CD4-positive, alpha-beta T cell (primary cell): ENCODE measurements around the gene CDKN2B-AS1. TPM values are rescaled to one million over a fixed set of nuclear protein-coding genes. Genes with fewer than 3 reads are reported as not detected.
A peak's percentile ranks its signal among the peaks of the same experiment; 100 is the strongest.

Experiments
- ATAC-seq: fragments of 200-7000 bp; cut with Tn5 transposase; one replicate; pipeline ENCODE4 v1.10.0; 2022; ENCODE audit warnings: mild to moderate bottlenecking; ENCODE audit not compliant: poor library complexity
- CTCF ChIA-PET: fragments of 350-600 bp; sonication (Branson Sonifier 250); formaldehyde crosslinking; loops from one replicate; lab custom pipeline; 2021; ENCODE audit warnings: antibody characterized with exemption, inconsistent platforms; lab: Charles Lee
- POLR2A ChIA-PET: fragments of 350-600 bp; sonication (Branson Sonifier 250); formaldehyde crosslinking; loops from one replicate; lab custom pipeline; 2021; ENCODE audit warnings: antibody characterized with exemption, inconsistent platforms; lab: Charles Lee
- DNase-seq, 14 experiments: peaks; one replicate each; pipeline ENCODE4 v3.0.0-alpha.2; 2013 to 2020; ENCODE audit warnings: mixed read lengths in 2 of 14
- H3K27ac ChIP-seq, 2 donors: one replicate each; pipeline versions ENCODE4 v1.5.1 to v1.7.0; 2013; ENCODE audit warnings: low read length in 2 of 2, low read depth in 1 of 2, mild to moderate bottlenecking in 1 of 2
- H3K27me3 ChIP-seq, 2 experiments: 1 replicate in 1 of 2; 2 replicates in 1 of 2; pipeline versions ENCODE4 v1.6.1 to v1.7.0; 2013; ENCODE audit warnings: low read length in 2 of 2, control low read depth in 1 of 2, mild to moderate bottlenecking in 1 of 2, moderate library complexity in 1 of 2; ENCODE audit not compliant: insufficient read depth in 2 of 2, control insufficient read depth in 1 of 2
- H3K36me3 ChIP-seq: one replicate; pipeline ENCODE4 v1.6.1; 2013; ENCODE audit warnings: low read length, control low read depth; ENCODE audit not compliant: insufficient read depth
- H3K4me1 ChIP-seq: one replicate; pipeline ENCODE4 v1.6.1; 2013; ENCODE audit warnings: low read length, control low read depth; ENCODE audit not compliant: insufficient read depth
- H3K4me3 ChIP-seq: one replicate; pipeline ENCODE4 v1.5.1; 2013; ENCODE audit warnings: mild to moderate bottlenecking, low read length, moderate library complexity
- H3K9me3 ChIP-seq, 2 experiments: 1 replicate in 1 of 2; 2 replicates in 1 of 2; pipeline versions ENCODE4 v1.6.1 to v1.7.0; 2013; ENCODE audit warnings: low read length in 2 of 2, mild to moderate bottlenecking in 2 of 2, control low read depth in 1 of 2, moderate library complexity in 1 of 2; ENCODE audit not compliant: control insufficient read depth in 1 of 2, insufficient read depth in 1 of 2
- H3K27ac Mint-ChIP-seq: one replicate; pipeline ENCODE4 v1.8.0; 2020; ENCODE audit warnings: mixed read lengths
- H3K27me3 Mint-ChIP-seq: one replicate; pipeline ENCODE4 v1.8.0; 2021; ENCODE audit warnings: mixed read lengths
- H3K36me3 Mint-ChIP-seq: one replicate; pipeline ENCODE4 v1.8.0; 2021; ENCODE audit warnings: low read depth, mixed read lengths
- H3K4me1 Mint-ChIP-seq: one replicate; pipeline ENCODE4 v1.8.0; 2021; ENCODE audit warnings: low read depth, mixed read lengths
- H3K4me3 Mint-ChIP-seq: one replicate; pipeline ENCODE4 v1.8.0; 2020; ENCODE audit warnings: mild to moderate bottlenecking, mixed read lengths
- H3K9me3 Mint-ChIP-seq: one replicate; pipeline ENCODE4 v1.8.0; 2020; ENCODE audit warnings: mixed read lengths
- CTCF ChIP-seq: fragments of 200-600 bp; IDR thresholded peaks from one replicate; pipeline ENCODE4 v1.8.0; 2022; ENCODE audit warnings: antibody characterized with exemption, mild to moderate bottlenecking
- intact Hi-C, 2 experiments: fragments of 100-400 bp; cut with DNase I in 1 of 2; cut with micrococcal nuclease in 1 of 2; formaldehyde crosslinking; loops; one replicate each; pipeline versions ENCODE4 v1.15.1 to v1.9.0; 2023 to 2025; cut with DNase I, micrococcal nuclease
- total RNA-seq, 174 experiments: library from RNA in 2 of 174; stranded (reverse) in 2 of 174; gene quantifications; one replicate each; pipeline ENCODE4 v1.2.3 and lab custom pipeline; 2021 to 2026

Gene CDKN2B-AS1
- total RNA-seq, 2 experiments from 2014 or later = 0.25 to 0.30 TPM

GRCh38 chr9:22035591-22036011 is 41.0 kb downstream of the CDKN2B-AS1 start:
- ATAC-seq = no peak
- H3K27ac Mint-ChIP-seq = no peak overlapping the region
- Histone ChIP-seq H3K4me1 (no peaks in the 10 kb centered on the region), H3K36me3 (no peaks in the 10 kb centered on the region), H3K4me3 (no peak overlapping the region), H3K9me3 (no peaks in the 10 kb centered on the region), H3K27me3 (no peaks in the 10 kb centered on the region), H3K27ac (no peak overlapping the region)
- H3K4me3 Mint-ChIP-seq = no peak overlapping the region
- peaks cover 6% of the 10 kb centered on the region for H3K27me3 Mint-ChIP-seq
- intact Hi-C loops = loop anchor here (10.0 kb wide), 3 partner anchors 419 to 711 kb away; no protein-coding TSS in a partner anchor
- H3K4me1 Mint-ChIP-seq = no peaks in the 10 kb centered on the region
- H3K9me3 Mint-ChIP-seq = no peaks in the 10 kb centered on the region
- DNase-seq = no peak
- CTCF ChIA-PET = interaction anchor here (1.5 kb wide), 1 partner anchor 222 kb away, joined by 6 read pairs; no protein-coding TSS in a partner anchor
- no peaks in the 10 kb centered on the region for H3K36me3 Mint-ChIP-seq
- POLR2A ChIA-PET = no interaction called here
- no peak for TF ChIP-seq CTCF

- Histone ChIP-seq H3K27ac (no peak overlapping the region), H3K4me1 (no peaks in the 10 kb centered on the region), H3K9me3 (no peaks in the 10 kb centered on the region), H3K36me3 (no peaks in the 10 kb centered on the region), H3K4me3 (no peak overlapping the region), H3K27me3 (no peaks in the 10 kb centered on the region)
- CTCF ChIA-PET = interaction anchor here (0.9 to 3.5 kb wide), 6 partner anchors 14 to 224 kb away, joined by 3 to 28 read pairs (median 6); partner anchors contain the start of gene CDKN2B
- ATAC-seq (no peak), DNase-seq (no peak)
- Mint-ChIP-seq H3K4me3 (no peak overlapping the region), H3K36me3 (no peaks in the 10 kb centered on the region), H3K27ac (no peak overlapping the region), H3K9me3 (no peaks in the 10 kb centered on the region), H3K27me3 (peaks cover 4% of the 10 kb centered on the region), H3K4me1 (no peaks in the 10 kb centered on the region)
- POLR2A ChIA-PET = interaction anchor here (1.1 to 2.9 kb wide), 2 partner anchors 224 to 234 kb away, joined by 4 to 9 read pairs; no protein-coding TSS in a partner anchor
- intact Hi-C loops = loop anchor here (10.0 kb wide), 3 partner anchors 418 to 712 kb away; no protein-coding TSS in a partner anchor
- TF ChIP-seq CTCF = no peak
Measured at GRCh38 chr9:22036866-22037626, 42.5 kb downstream of the CDKN2B-AS1 start.

GRCh38 chr9:22037954-22038690 is 43.5 kb downstream of the CDKN2B-AS1 start:
- CTCF ChIA-PET = interaction anchor here (0.9 to 3.5 kb wide), 5 partner anchors 13 to 225 kb away, joined by 3 to 28 read pairs (median 5); no protein-coding TSS in a partner anchor
- no peaks in the 10 kb centered on the region for H3K36me3 ChIP-seq
- H3K36me3 Mint-ChIP-seq = no peaks in the 10 kb centered on the region
- no peaks in the 10 kb centered on the region for H3K27me3 ChIP-seq
- POLR2A ChIA-PET = interaction anchor here (0.6 to 2.9 kb wide), 3 partner anchors 20 to 235 kb away, joined by 4 to 9 read pairs (median 5); no protein-coding TSS in a partner anchor
- no peaks in the 10 kb centered on the region for H3K9me3 ChIP-seq
- H3K27me3 Mint-ChIP-seq = no peaks in the 10 kb centered on the region
- H3K4me3 ChIP-seq = no peak overlapping the region
- TF ChIP-seq CTCF = peak; percentile 72
- H3K27ac ChIP-seq = no peak overlapping the region
- peak; percentile 49 for ATAC-seq
- intact Hi-C loops = loop anchor here (1.0 to 10.0 kb wide), 4 partner anchors 225 to 713 kb away; no protein-coding TSS in a partner anchor
- no peaks in the 10 kb centered on the region for H3K9me3 Mint-ChIP-seq
- no peak overlapping the region for H3K27ac Mint-ChIP-seq
- no peak overlapping the region for H3K4me3 Mint-ChIP-seq
- no peaks in the 10 kb centered on the region for H3K4me1 Mint-ChIP-seq
- no peaks in the 10 kb centered on the region for H3K4me1 ChIP-seq
- peak in 3 of 14 experiments; percentile 48 to 54 (median 51) for DNase-seq
